Kidney epithelial cell (primary cell): ENCODE results near the gene ERC1. TPM values are rescaled to one million over a fixed set of nuclear protein-coding genes. Genes with fewer than 3 reads are reported as not detected.

ENCODE experiments used
- DNase-seq: peaks from one replicate; pipeline ENCODE4 v3.0.0-alpha.2; 2010; ENCODE audit warnings: low read depth
- H3K27me3 ChIP-seq: 2 replicates; pipeline ENCODE4 v1.6.0; 2011; ENCODE audit warnings: low read length; ENCODE audit not compliant: control insufficient read depth, insufficient read depth
- H3K36me3 ChIP-seq: 2 replicates; pipeline ENCODE4 v1.5.1; 2011; ENCODE audit warnings: low read length; ENCODE audit not compliant: control insufficient read depth, insufficient read depth
- H3K4me3 ChIP-seq: 2 replicates; pipeline ENCODE4 v1.5.1; 2011; ENCODE audit warnings: low read depth, mild to moderate bottlenecking, control low read depth, low read length
- total RNA-seq: library from RNA; depleted of rRNA; stranded (reverse); fragments of >200 nt; gene quantifications from 2 replicates; pipeline ENCODE4 v1.2.3, GENCODE V29; 2015
- TF ChIP-seq, protein P1 (sequence below): IDR thresholded peaks from 2 replicates; pipeline ENCODE4 v1.5.1; 2011; ENCODE audit warnings: mild to moderate bottlenecking, moderate library complexity, low read length, control low read depth, inconsistent platforms; ENCODE audit not compliant: insufficient read depth, poor library complexity, severe bottlenecking

The ERC1 gene
- total RNA-seq, 1 donor from 2014 or later, result 16.4 TPM

DNA sequence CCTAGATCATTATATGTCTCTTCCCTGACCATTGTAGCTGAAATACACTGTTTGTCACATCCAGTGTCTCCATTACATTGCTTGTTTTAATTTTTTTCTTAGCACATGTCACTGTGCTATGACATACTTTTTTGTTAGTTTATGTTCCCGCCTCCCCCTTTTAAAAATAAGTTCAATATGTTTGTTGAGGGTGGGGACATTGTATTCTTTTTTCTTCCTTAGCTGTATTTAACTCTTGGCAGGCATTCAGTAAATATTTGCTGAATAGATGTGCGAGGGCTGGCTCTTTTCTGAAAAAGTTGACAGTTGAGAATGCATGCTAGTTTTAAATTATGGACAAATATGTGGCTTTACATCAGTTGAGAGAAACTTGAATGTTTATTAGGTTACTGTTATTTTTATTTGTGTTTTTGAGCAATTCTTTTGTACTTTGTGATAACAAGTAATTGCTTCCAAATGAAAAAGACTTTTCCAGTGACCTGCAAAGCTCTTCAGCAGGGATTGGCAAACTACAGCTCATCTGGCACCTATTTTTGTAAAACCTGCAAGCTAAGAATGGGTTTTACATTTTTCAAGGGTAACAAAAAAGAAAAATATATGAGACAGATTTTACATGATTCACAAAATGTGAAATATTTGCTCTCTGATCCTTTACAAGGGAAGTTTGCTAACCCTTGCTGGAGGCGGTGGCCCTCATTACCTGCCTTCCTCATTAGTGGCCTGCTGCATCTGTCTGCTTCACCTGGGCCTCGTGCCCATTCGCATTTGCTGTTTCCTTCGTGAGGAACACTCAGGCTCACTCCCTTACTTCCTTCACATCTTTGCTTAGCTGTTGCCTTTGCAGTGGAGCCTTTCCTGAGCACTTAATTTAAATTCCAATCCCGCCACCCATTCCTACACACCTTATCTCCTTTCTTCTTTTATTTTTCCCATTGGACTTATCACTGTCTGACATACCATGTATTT is 229.4 kb downstream of the ERC1 start:
- H3K36me3 ChIP-seq, result no peaks in the 10 kb centered on the region
- no peak for DNase-seq
- TF ChIP-seq, protein P1, sequence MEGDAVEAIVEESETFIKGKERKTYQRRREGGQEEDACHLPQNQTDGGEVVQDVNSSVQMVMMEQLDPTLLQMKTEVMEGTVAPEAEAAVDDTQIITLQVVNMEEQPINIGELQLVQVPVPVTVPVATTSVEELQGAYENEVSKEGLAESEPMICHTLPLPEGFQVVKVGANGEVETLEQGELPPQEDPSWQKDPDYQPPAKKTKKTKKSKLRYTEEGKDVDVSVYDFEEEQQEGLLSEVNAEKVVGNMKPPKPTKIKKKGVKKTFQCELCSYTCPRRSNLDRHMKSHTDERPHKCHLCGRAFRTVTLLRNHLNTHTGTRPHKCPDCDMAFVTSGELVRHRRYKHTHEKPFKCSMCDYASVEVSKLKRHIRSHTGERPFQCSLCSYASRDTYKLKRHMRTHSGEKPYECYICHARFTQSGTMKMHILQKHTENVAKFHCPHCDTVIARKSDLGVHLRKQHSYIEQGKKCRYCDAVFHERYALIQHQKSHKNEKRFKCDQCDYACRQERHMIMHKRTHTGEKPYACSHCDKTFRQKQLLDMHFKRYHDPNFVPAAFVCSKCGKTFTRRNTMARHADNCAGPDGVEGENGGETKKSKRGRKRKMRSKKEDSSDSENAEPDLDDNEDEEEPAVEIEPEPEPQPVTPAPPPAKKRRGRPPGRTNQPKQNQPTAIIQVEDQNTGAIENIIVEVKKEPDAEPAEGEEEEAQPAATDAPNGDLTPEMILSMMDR, result no peak
- no peak overlapping the region for H3K4me3 ChIP-seq
- H3K27me3 ChIP-seq, result no peaks in the 10 kb centered on the region

DNA sequence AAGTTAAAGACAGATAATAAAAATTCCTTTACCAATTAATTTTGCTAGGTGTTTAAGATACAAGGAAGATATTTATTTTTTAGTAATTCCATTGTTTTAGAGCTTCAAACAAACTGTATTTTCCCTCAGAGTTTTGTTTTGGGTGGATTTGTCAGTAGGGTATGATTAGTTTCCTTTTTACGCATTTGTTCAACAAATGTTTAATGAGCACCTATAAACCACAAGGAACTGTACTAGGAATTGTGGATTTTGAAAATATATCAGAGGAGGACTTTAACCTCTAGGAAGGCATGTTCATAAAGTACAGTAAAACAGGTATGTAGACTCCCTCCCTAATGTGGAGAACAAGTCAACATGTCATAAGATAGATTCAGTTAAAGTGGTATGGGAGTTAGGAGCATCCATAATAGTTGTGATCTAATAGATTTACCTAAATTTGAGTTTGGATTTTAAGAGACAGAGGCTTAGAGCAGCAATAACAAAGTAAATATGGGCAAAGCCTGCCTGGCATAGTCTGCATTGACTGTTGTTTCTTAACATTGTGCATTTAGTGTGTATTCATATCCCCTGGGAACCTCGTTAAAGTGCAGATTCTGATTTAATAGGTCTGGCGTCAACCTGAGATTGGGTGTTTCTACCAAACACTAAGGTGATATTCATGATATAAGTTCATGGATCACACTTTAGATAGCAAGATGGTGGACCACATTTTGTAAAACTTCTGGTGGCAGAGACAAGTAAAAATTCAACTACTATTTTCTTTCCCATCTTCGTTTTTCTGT is 232.0 kb downstream of the ERC1 start:
- TF ChIP-seq, protein P1, result no peak
- no peak for DNase-seq

GRCh38 chr12:1226951-1227350 is 235.9 kb downstream of the ERC1 start:
- no peak for DNase-seq
- Histone ChIP-seq H3K27me3 (no peaks in the 10 kb centered on the region), H3K36me3 (no peaks in the 10 kb centered on the region), H3K4me3 (no peak overlapping the region)
- TF ChIP-seq, protein P1, result no peak

More for the DNA sequence above, 232.0 kb downstream of the ERC1 start:
- H3K4me3 ChIP-seq, result no peak overlapping the region
- no peaks in the 10 kb centered on the region for H3K36me3 ChIP-seq
- H3K27me3 ChIP-seq, result no peaks in the 10 kb centered on the region

- DNase-seq, result no peak
- TF ChIP-seq, protein P1, result no peak
- Histone ChIP-seq H3K4me3 (no peak overlapping the region), H3K27me3 (no peaks in the 10 kb centered on the region), H3K36me3 (no peaks in the 10 kb centered on the region)
Observed at GRCh38 chr12:1234073-1234472, 243.1 kb downstream of the ERC1 start.

DNA sequence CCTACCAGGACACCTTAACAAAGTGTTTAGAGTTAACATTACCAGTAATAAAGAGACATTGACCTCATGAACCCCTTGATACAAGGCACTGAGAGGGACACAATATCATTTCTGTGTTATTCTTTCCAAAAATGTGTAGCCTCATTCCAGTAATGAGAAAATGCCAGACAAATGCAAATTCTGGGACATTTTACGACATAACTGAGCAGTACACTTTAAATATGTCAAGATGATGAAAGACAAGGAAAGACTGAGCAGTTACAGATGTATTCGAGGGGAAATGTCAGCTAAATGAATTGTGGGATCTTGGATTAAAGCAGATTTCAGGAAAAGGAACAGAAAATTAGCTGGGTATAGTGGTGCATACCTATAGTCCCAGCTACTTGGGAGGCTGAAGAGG is 255.6 kb downstream of the ERC1 start:
- Histone ChIP-seq H3K4me3 (no peak overlapping the region), H3K27me3 (no peaks in the 10 kb centered on the region), H3K36me3 (no peaks in the 10 kb centered on the region)
- DNase-seq, result no peak
- TF ChIP-seq, protein P1, result no peak
